HG03025 (cell line): Measurements from ENCODE around the gene TRMU.

Experiments
- ATAC-seq: cut with Tn5 transposase; IDR thresholded peaks from one replicate; pipeline ENCODE4 v1.9.1; 2021; ENCODE audit warnings: mild to moderate bottlenecking, moderate library complexity; ENCODE audit not compliant: unreplicated experiment, low FRiP score

Gene TRMU, protein sequence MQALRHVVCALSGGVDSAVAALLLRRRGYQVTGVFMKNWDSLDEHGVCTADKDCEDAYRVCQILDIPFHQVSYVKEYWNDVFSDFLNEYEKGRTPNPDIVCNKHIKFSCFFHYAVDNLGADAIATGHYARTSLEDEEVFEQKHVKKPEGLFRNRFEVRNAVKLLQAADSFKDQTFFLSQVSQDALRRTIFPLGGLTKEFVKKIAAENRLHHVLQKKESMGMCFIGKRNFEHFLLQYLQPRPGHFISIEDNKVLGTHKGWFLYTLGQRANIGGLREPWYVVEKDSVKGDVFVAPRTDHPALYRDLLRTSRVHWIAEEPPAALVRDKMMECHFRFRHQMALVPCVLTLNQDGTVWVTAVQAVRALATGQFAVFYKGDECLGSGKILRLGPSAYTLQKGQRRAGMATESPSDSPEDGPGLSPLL

DNA sequence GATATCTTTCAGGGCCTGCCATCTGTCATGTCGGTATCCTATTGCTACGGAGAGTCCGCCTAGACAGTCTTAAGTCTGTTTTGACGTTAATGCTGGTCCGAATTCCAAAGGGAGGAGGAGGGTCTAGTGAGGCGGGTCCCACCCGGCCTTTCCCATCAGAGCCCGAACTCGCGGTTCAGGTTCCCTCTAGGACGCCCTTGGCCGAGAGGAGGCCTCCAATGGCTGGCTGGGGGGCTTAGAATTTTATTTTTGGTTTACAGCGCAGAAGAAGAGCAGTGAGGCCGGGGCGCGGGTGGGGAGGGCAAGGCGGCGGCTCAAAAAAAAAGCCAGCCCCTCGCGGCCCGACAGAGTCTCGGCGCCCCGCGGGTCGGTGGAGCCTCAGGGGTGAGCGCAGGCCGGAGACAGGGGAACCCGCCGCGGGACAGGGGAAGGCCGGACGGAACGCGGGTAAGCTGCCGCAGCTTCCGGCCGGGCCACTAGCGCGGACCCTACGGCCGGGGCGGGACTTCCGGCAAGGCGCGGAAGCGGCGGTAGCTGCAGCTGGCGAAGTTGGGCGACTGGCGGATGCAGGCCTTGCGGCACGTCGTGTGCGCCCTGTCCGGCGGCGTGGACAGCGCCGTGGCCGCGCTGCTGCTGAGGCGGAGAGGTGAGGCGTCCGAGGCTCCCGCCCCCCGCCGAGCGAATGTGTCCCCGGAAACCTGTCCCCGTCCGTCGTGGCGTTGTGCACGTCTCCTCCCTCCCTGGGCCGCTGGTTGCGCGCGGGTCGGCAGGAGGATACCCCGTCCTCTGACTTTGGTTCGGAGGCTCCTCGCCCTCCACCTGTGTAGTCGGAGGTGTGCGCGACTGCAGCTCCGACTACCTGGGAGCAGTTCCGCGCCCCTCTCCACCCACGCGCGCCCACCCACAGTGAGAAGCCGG, at the start of gene TRMU:
Gene TRMU (plus strand): TSS at position 514 of the 918 bp plus-strand sequence. CDS start 51 bp downstream, at position 565.
- peak; percentile 60 for ATAC-seq

DNA sequence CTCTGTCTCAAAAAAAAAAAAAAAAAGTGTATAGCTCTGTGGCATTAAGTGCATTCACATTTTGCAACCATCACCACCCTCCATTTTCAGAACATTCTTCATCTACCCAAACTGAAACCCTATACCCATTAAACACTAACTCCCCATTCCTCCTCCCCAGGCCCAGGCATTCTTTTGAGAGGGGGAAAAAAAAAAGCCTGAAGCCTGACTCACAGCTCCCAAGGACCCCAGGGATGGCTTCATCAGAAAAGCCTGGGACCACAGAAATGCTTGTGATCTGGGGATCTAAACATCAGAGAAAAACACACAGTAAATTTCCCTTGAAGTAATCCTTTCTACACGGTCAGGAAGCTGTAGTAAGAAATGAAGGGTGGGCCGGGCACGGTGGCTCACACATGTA, 49.5 kb upstream of the TRMU start:
- no peak for ATAC-seq

DNA sequence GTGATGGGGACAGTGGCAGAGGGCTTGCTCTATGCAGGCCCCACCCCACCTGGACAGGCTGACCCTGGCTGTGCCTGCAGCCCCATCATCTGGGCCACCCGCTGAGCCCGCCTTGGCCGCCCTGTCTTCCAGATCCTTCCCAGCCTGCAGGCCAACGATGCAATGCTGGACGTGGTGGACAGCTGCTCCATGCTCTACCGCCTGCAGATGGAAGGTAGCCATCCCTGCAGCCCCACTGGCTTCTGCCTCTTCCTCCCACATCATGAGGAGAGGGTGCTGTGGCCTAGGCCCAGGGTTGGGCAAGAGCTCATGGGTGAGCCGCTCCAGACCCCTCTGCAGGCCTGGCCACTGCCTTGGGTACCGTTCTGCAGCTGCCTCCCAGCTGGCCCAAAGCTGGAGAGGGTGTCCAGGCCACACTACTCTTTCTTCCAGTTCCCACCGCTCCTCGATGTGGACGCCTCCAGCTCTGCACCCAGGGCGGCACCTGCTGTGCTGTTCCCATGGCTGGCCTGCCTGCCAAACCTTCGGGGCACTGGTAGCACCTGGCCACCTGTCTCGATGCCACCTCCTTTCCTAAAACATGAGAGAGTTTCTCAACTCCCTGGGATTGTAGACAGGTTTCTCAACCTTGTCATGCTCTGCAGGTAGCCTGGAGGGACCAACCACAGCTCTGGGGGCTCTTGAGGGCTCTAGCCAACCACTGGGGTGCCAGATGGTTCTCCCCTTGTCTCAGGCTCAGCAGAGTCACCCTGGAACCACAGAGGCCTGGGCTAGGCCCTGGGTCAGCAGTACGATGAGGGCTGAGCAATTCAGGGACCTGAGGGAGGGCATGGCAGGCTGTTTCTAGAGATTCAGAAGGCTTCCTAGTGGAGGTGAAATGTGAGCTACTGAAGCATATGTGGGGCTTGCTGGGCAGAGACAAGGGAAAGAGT, 48.3 kb upstream of the TRMU start:
- ATAC-seq, result no peak

DNA sequence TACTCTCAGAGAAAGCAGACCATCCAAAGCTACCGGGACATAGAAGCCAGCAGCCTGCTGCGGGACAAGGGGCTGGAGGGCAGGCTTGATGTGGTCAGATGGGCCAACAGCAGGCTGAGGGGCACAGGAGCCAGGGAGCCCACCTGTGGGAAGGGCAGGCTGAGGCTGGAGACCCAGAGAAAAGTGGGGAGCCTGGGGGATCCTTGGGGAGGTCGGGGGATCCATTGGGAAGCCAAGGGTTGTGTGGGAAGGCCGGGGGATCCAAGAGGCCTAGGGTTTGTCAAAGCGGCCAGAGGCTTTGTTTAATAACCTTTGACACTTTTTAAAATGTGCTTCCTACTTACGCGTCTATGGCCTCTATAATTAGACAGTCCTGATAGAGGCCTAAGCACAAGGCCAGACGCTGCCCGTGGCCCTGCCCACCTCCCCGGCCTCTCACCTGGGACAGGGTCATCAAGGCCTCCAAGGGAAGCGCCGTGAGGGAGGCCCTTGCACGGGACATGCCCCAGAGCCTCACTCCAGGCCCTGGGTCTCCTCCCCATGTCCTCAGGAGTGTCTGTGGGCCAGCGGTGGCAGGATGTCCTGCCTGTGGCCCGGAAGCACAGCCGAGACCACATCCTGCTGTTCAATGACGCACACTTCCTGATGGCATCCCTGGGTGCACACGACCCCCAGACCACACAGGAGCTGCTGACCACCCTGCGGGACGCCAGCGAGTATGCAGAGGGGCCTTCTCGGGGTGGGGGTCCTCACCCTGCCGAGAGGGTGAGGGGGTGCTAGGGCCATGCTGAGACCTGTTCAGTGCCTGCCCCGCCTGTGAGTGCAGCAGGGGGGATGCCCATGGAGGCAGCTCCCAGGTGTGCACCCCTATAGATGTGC, 47.4 kb upstream of the TRMU start:
- no peak for ATAC-seq

DNA sequence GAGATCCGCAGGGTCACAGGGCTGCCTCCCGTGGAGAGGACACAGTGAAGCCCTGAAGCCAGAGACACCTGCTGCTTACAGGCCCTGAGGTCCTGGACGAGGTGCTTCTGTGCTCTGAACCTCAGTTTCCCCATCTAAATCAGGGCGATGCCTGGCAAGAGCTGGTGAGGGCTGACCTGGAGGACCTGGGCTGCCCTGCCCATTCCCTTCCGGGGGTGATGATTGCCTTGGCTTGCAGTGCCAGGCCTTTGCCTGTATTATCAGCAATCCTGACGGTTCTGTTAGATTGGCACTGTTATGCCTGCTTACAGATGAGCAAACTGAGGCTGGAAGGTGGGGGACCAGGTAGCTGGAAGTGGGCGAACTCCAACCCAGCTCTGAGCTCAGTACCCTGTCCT, 46.7 kb upstream of the TRMU start:
- no peak for ATAC-seq

DNA sequence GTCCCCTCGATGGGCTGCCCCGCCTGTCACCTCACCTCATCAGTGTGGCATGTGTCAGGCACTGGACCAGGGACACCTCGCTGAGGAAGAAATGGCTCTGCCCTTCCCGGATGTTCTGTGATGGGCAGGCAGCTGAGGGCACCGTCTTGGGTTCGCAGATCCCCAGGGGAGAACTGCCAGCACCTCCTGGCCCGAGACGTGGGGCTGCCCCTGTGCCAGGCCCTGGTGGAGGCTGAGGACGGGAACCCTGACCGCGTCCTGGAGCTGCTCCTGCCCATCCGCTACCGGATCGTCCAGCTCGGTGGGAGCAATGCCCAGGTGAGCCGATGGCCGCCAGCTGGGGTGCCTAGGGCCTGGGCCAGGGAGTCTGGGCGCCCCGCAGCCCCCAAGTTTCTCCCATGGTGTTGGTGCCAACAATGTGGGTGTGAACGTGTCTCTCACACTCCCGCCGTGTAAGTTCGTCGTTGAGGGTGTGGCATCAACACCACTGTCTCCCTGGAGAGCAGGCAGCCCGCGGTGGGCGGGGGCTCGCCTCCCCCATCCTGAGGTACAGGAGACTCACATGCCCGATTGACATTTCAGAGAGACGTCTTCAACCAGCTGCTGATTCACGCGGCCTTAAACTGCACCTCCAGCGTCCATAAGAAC, 46.1 kb upstream of the TRMU start:
- no peak for ATAC-seq

DNA sequence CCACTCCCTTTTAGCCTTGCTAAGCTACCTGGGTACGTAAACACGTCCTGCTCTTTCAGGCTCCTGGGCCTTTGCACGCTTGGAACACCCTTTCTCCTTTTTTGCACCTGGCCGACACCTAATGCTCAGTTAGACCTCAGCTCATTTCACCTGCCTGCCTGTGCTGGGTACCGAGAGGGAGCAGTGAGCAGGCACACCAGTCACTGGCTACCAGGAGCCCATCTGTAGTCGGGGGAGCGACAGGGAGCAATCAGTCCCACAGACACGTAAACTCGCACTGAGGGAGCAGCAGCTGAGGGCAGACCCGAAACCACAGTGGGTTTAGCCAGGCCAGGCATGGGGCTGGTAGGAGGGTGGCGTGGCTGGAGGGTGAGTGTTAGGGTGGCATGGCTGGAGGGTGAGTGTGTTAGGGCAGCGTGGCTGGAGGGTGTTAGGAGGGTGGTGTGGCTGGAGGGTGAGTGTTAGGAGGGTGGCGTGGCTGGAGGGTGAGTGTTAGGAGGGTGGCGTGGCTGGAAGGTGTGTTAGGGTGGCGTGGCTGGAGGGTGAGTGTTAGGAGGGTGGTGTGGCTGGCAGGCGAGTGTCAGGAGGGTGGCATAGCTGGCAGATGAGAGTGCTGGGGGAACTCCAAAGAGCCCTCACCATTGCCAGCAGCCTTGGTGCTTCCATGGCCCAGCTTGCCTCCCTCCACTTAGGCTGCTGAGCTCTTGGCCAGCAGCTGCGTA, 45.2 kb upstream of the TRMU start:
- no peak for ATAC-seq

DNA sequence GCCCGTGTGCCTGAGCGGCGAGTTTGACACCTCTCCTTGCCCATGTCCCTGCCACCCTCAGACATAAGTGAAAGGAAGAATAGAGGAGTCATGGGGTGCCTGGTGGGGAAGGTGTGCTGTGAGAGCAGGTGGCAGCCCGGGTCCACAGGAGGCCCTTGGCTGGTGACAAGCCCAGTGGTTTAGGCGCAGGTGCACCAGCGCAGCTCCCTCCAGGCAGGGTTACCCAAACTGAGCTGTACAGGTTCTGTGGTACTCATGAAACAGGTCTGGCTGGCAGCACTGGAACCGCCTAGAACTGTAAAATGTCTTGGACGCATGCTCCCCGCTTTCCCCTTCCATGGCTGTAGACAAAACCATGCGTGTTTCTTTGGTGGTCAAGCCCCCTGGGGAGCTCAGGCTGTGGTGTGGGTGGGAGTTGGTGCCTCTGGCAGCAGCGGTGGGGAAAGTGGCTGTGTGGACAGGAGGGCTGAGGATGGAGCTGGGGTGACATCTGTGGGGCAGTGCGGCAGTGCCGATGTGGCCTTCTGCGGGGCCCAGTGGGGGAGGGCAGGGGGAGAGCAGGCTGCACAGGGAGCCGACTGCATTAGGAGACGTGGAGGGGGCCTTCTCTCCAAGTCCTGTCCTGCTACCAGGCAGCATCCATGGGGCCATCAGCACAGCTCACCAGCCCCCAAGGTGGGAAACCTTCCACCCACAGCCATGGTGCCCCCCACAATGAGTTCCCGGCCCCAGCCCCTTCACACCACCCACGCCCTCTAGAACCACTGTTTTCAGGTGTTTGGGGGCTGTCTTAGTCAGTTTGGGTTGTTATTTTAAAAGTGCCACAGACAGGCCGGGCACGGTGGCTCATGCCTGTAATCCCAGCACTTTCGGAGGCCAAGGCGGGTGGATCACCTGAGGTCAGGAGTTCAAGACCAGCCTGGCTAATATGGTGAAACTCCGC, 44.4 kb upstream of the TRMU start:
- no peak for ATAC-seq

DNA sequence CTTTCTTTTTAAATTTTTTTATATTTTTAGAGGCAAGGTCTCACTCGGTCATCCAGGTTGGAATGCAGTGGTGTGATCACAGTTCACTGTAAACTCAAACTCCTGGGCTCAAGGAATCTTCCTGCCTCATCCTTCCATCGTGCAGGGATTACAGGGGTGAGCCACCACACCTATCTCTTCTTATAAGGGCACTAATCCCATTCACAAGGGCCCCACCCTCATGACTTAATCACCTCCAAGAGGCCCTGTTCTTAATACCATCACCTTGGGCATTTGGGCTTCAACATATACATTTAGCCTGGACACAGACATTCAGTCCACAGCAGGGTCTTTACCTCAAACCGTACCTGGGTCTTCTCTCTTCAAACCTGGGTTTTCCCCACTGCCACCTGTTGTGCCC, 43.3 kb upstream of the TRMU start:
- ATAC-seq, result no peak

DNA sequence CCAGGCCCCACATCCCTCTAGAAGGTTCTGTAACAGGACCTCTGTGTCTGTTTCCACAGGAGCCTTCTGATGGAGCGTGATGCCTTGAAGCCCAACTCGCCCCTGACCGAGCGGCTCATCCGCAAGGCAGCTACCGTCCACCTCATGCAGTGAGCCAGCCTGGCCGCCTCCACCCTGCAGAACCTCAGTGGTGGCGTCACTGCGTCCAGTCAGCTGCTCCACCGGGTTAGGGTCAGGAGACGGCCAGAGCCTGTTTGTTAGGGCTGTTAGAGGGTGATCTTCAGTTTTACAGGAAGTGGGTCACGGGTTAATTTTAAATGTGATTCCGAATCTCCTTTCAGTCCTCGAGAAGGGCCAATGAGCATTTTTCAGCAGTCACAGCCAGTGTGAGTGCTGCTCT, 42.8 kb upstream of the TRMU start:
- no peak for ATAC-seq

DNA sequence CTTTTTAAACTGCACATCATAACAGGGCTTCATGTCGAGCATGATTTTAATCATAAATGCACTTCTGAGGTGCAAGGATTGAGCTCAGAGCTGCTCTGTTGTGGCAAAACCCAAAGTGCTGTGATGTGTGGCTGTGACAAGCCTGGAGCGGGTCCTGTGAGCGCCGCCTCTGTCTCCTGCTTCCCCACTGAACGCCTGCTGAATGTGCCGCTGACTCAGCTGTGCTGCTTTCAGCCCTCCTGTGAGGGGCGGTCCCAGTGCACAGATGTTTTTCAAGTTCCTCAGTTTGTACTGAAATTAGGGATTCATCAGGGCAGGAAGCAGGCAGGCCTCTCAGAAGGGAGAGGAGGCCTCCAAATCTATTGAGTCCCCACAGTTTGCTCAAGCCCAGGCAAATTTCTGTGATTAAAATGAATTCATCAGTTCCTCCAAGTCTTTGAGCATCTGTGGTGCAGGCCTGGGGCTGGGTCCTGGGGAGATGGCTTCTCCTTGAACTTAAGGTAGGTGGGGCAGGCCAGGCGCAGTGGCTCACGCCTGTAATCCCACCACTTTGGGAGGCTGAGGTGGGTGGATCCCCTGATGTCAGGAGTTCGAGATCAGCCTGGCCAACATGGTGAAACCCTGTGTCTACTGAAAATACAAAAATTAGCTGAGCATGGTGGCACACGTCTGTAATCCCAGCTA, 41.8 kb upstream of the TRMU start:
- ATAC-seq, result no peak

DNA sequence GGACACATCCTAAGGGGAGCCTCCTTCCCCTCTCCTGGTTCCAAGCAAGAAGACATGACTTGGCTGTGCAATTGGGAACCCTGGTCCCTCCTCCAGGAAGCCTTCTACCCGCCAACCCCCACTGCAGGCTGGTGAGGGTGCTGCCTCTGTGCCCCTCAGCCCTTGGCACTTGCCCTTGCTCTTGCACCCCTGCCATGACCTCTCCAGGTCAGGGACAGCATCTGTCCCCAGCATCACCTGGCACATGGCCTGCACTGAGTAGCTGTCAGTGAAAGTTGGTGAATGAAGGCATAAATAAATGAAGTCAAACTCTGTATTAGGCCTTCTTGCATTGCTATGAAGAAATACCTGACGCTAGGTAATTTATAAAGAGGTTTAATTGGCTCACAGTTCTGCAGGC, 40.7 kb upstream of the TRMU start:
- ATAC-seq, result no peak

DNA sequence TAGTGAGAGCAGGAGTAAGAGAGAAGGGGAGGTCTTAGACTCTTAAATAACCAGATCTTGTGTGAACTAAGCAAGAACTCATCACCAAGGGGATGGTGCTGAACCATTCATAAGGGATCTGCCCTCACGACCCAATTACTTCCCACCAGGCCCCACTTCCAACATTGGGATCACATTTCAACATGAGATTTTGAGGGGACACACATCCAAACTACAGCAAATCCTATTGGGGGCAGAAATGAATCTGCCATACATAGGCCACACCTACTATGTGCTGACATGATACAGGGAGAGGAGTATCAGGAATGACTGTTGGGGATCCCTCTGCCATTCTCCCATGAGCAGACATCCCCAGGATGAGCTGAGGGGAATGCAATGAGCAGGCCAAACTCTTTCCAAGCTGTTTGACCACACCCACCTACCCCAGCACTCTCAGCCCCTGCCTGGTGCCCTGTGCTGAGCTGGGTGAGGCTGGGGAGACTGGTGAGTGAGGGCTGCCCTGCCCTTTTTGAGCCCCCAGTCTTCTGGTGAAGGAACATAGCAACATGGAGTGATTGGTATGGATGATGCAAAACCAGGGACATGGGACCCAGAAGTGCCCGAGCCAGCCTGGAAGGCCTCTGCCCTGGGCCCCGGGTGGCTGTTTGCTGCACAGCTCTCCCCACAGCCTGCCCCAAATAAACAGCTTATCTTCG, 40.1 kb upstream of the TRMU start:
- no peak for ATAC-seq

DNA sequence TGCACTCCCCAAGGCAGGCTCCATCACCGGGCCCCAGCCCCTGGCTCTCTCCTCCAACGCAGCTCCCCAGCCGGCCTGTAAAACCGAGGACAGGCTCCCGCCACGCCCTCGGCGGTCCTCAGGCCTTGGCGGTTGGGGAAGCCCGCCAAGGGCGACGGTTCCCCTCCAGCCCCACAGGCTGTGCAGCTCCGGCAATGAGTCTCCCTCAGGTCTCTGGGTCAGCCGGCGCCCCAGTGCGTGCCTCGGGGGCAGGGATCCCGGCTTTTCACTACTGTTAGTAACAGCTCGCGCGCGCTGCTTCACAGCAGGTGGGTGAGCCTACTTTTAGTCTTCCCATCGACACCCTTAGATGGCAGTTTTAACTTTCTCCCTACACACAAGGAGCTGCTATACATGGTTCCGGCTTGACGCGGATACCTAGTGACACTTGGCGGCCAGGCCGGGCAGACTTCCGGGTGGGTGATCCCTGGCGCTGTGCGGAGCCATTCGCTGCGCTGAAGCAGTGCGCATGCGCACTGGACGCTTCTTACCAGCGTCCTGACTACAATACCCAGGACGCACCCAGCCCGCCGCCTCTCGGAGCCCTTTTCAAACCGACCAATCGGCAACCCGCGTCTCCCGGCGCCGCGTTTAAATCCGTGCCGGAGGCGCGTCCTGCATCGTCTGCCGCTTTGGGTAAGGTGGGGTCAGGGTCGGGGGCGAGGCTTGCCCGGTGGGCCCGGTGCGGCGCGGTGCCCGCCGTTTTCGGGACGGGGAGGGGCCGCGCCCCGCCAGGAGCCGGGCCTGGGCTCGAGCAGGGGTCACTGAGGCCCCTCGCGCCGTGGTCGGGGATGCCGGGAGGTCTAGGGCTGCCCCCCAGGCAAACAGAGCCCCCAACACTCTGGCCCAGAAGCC, 39.0 kb upstream of the TRMU start, which contains the start of gene GTSE1:
Gene GTSE1 (plus strand): TSS at position 614 of the 894 bp plus-strand sequence. CDS start 531 bp downstream, outside the sequence.
- ATAC-seq, result peak; percentile 85
